Right lobe of liver (tissue), 6 donors: ENCODE data around the gene FAM110A. TPM values are rescaled to one million over a fixed set of nuclear protein-coding genes. Genes with fewer than 3 reads are reported as not detected.

ENCODE experiments used
- ATAC-seq, 4 donors: fragments of 200-7000 bp; cut with Tn5 transposase; one replicate each; pipeline ENCODE4 v1.9.1; 2020; ENCODE audit warnings: mild to moderate bottlenecking in 4 of 4, moderate library complexity in 4 of 4
- DNase-seq, 3 donors: peaks; one replicate each; pipeline ENCODE4 v3.0.0-alpha.2; 2020
- H3K27ac ChIP-seq, 3 donors: fragments of 200-600 bp; one replicate each; pipeline ENCODE4 v1.8.0; 2022
- H3K27me3 ChIP-seq, 2 donors: fragments of 200-600 bp; one replicate each; pipeline ENCODE4 v1.8.0; 2022
- H3K36me3 ChIP-seq, 4 donors: fragments of 200-600 bp; sonication (generic) in 1 of 4; one replicate each; pipeline versions ENCODE4 v1.5.1 to v1.8.0; 2017 to 2022; ENCODE audit warnings: control low read depth in 1 of 4
- H3K4me1 ChIP-seq, 4 donors: fragments of 200-600 bp; sonication (generic) in 1 of 4; one replicate each; pipeline versions ENCODE4 v1.5.1 to v1.8.0; 2017 to 2022; ENCODE audit warnings: control low read depth in 1 of 4
- H3K4me3 ChIP-seq, 3 donors: fragments of 200-600 bp; one replicate each; pipeline ENCODE4 v1.8.0; 2022
- H3K9me3 ChIP-seq, 4 donors: fragments of 200-600 bp; sonication (generic) in 1 of 4; one replicate each; pipeline versions ENCODE4 v1.5.1 to v1.8.0; 2017 to 2022; ENCODE audit warnings: control low read depth in 1 of 4
- POLR2A ChIP-seq: fragments of 450-650 bp; IDR thresholded peaks from one replicate; pipeline ENCODE4 v1.6.1; 2017; ENCODE audit warnings: antibody characterized with exemption, mild to moderate bottlenecking
- WGBS: methylation state at CpG from one replicate; pipeline ENCODE4 v1.1.6; 2018; ENCODE audit warnings: low coverage, low lambda C conversion rate; ENCODE audit not compliant: insufficient coverage; ENCODE audit errors: missing lambda C conversion rate; 5-methylcytosine and 5-hydroxymethylcytosine counted together
- intact Hi-C, 2 donors: fragments of 100-400 bp; cut with DNase I; formaldehyde crosslinking; loops; one replicate each; pipeline versions ENCODE4 v1.11.2 to v1.14.1; 2022
- long read RNA-seq: library from polyadenylated mRNA; unstranded; transcript quantifications from one replicate; pipeline ENCODE4 v2.0.0, GENCODE V29; 2019
- total RNA-seq, 6 experiments: library from RNA; depleted of rRNA in 2 of 6; stranded (reverse); fragments of >200 nt in 2 of 6; fragmentation: NEBNext Ultra II Directional in 3 of 6; extraction: Animal tissue kit (Norgen Biotek cat#: 25700) in 3 of 6; gene quantifications; one replicate each; pipeline versions ENCODE4 v1.1.0 to v1.2.4, GENCODE V29; 2016 to 2023
- TF ChIP-seq, protein P1 (sequence below), 4 donors: fragments of 200-600 bp in 3 of 4; fragments of 450-650 bp in 1 of 4; IDR thresholded peaks; one replicate each; pipeline versions ENCODE4 v1.5.1 to v1.8.0; 2016 to 2022; ENCODE audit warnings: antibody characterized with exemption in 4 of 4, mild to moderate bottlenecking in 2 of 4
- donor health status: DM: no; HTN: yes; CAD: no.
- donor health status: DM: no; HTN: no; CAD: no.
- donor health status: DM: no; HTN: no; CAD: no.
- donor health status: DM: no; HTN: yes; CAD: no.
- donor health status: DM: no; HTN: yes; CAD: no.

FAM110A gene
- 1 to 10 TPM; 1.4 to 4.1 (median 2.7) TPM for total RNA-seq
- long read RNA-seq, result 0 reads

DNA sequence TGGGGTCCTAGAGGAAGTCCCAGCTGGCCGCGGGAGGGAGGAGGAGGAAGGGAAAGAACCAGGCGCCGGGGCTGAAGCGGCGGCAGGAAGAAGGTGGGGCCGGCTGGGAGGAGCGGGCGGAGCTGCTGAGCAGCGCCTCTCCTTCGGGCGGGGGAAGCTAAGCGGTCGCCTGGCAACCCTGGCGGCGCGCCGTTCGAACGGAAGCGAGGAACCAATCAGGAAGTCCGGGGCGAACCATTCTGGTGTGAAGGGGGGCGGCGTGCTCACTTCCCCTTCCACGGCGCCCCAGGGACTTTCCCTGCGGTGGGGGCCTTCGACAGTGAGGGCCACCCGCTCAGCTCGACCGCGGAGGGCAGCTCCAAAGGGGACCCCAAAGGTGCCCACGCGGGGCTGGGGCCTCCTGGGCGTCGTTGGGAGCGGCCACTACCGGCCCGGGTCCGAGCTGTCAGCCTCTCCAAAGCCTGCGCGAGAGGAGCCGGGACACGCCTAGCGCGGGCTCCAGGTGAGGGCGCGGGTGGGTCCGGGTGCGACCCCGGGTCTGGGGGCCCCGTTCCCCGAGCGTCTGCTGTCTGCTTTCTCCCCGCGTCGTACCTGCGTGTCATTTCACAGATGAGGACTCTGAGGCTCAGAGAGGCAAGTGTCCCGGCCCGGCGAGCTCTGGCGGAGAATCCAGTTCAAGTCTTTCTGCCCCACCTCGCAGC is at the start of gene FAM110A:
TSS of gene FAM110A (plus strand) at position 266 of the 701 bp plus-strand sequence. CDS start 11,090 bp downstream, outside the sequence.
- H3K4me3 ChIP-seq, result peak within 1 kb of the TSS; percentile 68 to 97 (median 78)
- no peaks in the 10 kb centered on the region for H3K27me3 ChIP-seq
- TF ChIP-seq, protein P1, sequence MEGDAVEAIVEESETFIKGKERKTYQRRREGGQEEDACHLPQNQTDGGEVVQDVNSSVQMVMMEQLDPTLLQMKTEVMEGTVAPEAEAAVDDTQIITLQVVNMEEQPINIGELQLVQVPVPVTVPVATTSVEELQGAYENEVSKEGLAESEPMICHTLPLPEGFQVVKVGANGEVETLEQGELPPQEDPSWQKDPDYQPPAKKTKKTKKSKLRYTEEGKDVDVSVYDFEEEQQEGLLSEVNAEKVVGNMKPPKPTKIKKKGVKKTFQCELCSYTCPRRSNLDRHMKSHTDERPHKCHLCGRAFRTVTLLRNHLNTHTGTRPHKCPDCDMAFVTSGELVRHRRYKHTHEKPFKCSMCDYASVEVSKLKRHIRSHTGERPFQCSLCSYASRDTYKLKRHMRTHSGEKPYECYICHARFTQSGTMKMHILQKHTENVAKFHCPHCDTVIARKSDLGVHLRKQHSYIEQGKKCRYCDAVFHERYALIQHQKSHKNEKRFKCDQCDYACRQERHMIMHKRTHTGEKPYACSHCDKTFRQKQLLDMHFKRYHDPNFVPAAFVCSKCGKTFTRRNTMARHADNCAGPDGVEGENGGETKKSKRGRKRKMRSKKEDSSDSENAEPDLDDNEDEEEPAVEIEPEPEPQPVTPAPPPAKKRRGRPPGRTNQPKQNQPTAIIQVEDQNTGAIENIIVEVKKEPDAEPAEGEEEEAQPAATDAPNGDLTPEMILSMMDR (IDR thresholded peaks at IDR 0.05), result no peak
- TF ChIP-seq POLR2A, result peak; percentile 38
- no peaks in the 10 kb centered on the region for H3K36me3 ChIP-seq
- intact Hi-C loops, result no loop called here
- WGBS, result 0% methylated on average over 10 of the region's 64 CpGs
- no peaks in the 10 kb centered on the region for H3K9me3 ChIP-seq
- DNase-seq (peak; percentile 98), ATAC-seq (peak; percentile 96 to 98 (median 97))
- H3K27ac ChIP-seq, result peak within 1 kb of the TSS; percentile 59 to 96 (median 75)
- H3K4me1 ChIP-seq, result peaks cover 0 to 15% (median 4%) of the 10 kb centered on the region in 4 donors

DNA sequence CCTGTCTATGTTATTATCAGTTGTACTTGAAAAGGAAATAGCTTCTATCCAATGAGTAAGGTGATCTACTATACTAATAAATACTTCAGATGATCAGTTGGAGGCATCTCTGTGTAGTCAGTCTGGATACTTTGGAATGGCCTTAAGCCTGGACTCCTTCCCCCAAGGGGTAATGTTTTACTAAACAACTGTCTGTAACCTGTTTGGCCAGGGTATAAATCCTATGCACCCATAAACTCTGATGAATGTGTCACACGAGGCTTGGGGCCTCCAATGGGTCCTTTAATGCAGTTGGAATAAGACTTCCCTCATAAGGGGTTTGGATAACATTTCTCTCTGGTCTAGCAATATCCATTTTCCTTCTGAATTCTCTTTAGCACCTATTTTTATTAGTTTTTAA is 45.7 kb upstream of the FAM110A start:
- TF ChIP-seq, protein P1 (IDR thresholded peaks at IDR 0.05), result no peak
- TF ChIP-seq POLR2A, result no peak
- no peak overlapping the region for H3K4me3 ChIP-seq
- no peak for ATAC-seq
- H3K4me1 ChIP-seq, result no peaks in the 10 kb centered on the region
- H3K36me3 ChIP-seq, result no peaks in the 10 kb centered on the region
- WGBS, result 0% methylated on average over 1 of the region's 1 CpG
- H3K27ac ChIP-seq, result no peak overlapping the region
- H3K9me3 ChIP-seq, result no peaks in the 10 kb centered on the region
- intact Hi-C loops, result no loop called here
- H3K27me3 ChIP-seq, result no peaks in the 10 kb centered on the region
- DNase-seq, result no peak

DNA sequence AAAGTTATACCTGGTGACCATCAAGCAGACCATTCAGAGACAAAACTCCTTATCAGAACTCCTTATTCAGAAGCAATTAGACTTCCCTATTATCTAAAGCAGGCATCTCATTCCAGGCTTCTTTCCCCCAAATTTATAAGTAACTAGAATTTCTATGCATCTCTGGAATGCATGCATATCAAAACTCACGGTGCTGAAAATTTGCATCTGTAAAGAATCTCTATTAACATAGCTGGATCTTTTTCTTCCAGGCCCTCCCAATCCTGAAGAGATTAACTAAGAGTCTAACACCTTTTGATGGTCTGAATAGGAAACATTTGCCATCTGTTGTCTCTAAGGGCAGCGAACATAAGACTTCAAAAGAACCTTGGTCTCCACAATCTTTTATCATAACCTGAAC is 42.5 kb upstream of the FAM110A start:
- Histone ChIP-seq H3K27ac (no peak overlapping the region), H3K4me3 (no peak overlapping the region), H3K36me3 (no peaks in the 10 kb centered on the region), H3K9me3 (no peaks in the 10 kb centered on the region), H3K27me3 (no peaks in the 10 kb centered on the region), H3K4me1 (no peaks in the 10 kb centered on the region)
- 35% methylated on average over 2 of the region's 2 CpGs for WGBS
- intact Hi-C loops, result no loop called here
- DNase-seq, result no peak
- TF ChIP-seq, protein P1 (IDR thresholded peaks at IDR 0.05), result no peak
- no peak for TF ChIP-seq POLR2A
- no peak for ATAC-seq

DNA sequence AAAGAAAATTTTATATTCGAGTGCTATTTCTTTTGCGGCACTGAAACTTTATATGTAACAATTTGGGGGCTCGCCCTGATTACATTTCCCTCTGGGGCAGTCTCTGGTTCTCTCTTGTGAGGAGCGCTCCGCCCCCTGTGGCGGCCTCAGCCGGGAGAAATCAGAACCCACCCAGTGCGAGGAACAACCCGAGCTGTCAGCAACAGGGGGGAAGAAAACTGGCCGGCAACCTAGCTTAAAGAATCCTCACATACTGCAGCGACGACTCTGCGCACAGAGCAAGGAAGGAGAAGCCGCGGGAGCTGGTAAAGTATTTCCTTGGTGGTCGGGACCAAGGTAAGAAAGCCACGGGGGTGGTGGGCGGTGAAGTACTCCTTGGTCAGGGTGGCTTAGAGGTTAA is 41.3 kb upstream of the FAM110A start:
- intact Hi-C loops, result no loop called here
- no peak overlapping the region for H3K4me3 ChIP-seq
- ATAC-seq, result no peak
- no peaks in the 10 kb centered on the region for H3K27me3 ChIP-seq
- no peaks in the 10 kb centered on the region for H3K4me1 ChIP-seq
- H3K36me3 ChIP-seq, result no peaks in the 10 kb centered on the region
- WGBS, result 76% methylated on average over 14 of the region's 18 CpGs
- TF ChIP-seq, protein P1 (IDR thresholded peaks at IDR 0.05), result no peak
- TF ChIP-seq POLR2A, result no peak
- no peaks in the 10 kb centered on the region for H3K9me3 ChIP-seq
- DNase-seq, result no peak
- no peak overlapping the region for H3K27ac ChIP-seq
